DOHH2 (cell line): ENCODE data around the gene OR6C76.

Source experiments
- EZH2phosphoT487 ChIP-seq: fragments of 200-600 bp; sonication (generic); IDR thresholded peaks from 2 replicates; pipeline ENCODE4 v1.6.1; 2017; ENCODE audit warnings: borderline replicate concordance, mild to moderate bottlenecking, antibody characterized with exemption, low read length, moderate library complexity, mixed read lengths
- TF ChIP-seq, protein P1 (sequence below): fragments of 200-600 bp; sonication (generic); IDR thresholded peaks from one replicate; pipeline ENCODE4 v1.5.1; 2014; ENCODE audit warnings: antibody characterized with exemption, mild to moderate bottlenecking, low read depth, low read length; ENCODE audit not compliant: poor library complexity, severe bottlenecking

DNA sequence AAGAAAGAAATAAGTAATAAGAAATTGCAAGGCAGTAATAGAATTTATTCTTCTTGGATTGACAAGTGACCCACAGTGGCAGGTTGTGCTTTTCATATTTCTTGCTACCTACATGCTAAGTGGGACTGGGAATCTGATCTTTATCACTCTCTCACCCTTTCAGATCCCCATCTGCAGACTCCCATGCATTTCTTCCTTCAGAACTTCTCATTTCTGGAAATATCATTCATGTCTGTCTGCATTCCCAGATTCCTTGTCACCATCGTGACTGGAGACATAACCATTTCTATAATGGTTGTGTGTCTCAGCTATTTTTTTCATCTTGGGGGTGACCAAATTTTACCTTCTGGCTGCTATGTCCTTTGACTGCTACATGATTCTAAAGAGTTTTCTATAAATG is 29.7 kb upstream of the OR6C76 start:
- TF ChIP-seq, protein P1, sequence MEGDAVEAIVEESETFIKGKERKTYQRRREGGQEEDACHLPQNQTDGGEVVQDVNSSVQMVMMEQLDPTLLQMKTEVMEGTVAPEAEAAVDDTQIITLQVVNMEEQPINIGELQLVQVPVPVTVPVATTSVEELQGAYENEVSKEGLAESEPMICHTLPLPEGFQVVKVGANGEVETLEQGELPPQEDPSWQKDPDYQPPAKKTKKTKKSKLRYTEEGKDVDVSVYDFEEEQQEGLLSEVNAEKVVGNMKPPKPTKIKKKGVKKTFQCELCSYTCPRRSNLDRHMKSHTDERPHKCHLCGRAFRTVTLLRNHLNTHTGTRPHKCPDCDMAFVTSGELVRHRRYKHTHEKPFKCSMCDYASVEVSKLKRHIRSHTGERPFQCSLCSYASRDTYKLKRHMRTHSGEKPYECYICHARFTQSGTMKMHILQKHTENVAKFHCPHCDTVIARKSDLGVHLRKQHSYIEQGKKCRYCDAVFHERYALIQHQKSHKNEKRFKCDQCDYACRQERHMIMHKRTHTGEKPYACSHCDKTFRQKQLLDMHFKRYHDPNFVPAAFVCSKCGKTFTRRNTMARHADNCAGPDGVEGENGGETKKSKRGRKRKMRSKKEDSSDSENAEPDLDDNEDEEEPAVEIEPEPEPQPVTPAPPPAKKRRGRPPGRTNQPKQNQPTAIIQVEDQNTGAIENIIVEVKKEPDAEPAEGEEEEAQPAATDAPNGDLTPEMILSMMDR = no peak
- TF ChIP-seq EZH2phosphoT487 = no peak
